ENCODE data around the gene SATL1. TPM values are rescaled to one million over a fixed set of nuclear protein-coding genes. Genes with fewer than 3 reads are reported as not detected.

Gene SATL1
- total and polyA plus RNA-seq, 2 of the 13 experiments (the other 11 are each of a cell fraction or from before 2014, with no cell fraction given), result not detected

DNA sequence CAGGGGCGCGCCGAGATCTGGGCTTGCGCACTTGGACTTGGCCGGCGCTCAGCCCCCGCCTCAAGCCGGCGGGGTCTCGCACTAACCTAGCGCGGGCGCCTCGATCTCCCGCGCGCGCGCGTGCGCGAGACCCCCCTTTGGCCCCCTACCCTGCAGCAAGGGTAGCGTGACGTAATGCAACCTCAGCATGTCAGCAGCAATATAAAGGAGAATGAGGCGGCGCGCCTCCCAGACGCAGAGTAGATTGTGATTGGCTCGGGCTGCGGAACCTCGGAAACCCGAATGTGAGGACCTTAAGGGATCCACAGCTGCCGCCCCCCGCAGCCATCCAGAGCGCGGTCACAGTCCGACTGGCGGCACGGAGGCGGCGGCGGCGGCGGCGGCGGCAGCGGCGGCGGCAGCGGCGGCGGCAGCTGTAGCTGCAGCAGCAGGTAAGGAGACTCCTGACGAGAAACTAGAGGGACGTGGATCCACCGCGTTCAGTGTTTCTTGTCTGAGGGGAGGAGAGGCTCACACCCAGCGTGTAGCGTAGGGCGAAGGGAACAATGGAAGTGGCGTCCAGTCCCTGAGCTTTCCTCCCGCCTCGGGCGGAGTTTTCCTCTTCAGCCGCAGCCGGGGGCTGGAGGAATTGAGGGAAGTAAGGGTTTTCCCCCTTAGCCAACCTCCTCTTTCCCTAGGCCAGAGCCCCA lies at the start of gene SATL1, which contains the start of gene ZNF711 (continued):
- TF ChIP-seq ZNF780A (CRISPR knock-in tag; IDR thresholded peaks at IDR 0.05), result no peak
- no peak for TF ChIP-seq PAX8 (CRISPR knock-in tag; IDR thresholded peaks at IDR 0.05; ENCODE audit: borderline replicate concordance)
- TF ChIP-seq ZNF776 (CRISPR knock-in tag; IDR thresholded peaks at IDR 0.05), result no peak
- no peak for TF ChIP-seq BCL6 (CRISPR knock-in tag; IDR thresholded peaks at IDR 0.05)
- 0 out of 2 replicates have a peak, but pooled peaks have one; percentile 31 for TF ChIP-seq ZSCAN31 (CRISPR knock-in tag; IDR thresholded peaks at IDR 0.05; ENCODE audit: low read depth)
- no peak for TF ChIP-seq ZNF768 (CRISPR knock-in tag; IDR thresholded peaks at IDR 0.05)
- TF ChIP-seq, protein P1, sequence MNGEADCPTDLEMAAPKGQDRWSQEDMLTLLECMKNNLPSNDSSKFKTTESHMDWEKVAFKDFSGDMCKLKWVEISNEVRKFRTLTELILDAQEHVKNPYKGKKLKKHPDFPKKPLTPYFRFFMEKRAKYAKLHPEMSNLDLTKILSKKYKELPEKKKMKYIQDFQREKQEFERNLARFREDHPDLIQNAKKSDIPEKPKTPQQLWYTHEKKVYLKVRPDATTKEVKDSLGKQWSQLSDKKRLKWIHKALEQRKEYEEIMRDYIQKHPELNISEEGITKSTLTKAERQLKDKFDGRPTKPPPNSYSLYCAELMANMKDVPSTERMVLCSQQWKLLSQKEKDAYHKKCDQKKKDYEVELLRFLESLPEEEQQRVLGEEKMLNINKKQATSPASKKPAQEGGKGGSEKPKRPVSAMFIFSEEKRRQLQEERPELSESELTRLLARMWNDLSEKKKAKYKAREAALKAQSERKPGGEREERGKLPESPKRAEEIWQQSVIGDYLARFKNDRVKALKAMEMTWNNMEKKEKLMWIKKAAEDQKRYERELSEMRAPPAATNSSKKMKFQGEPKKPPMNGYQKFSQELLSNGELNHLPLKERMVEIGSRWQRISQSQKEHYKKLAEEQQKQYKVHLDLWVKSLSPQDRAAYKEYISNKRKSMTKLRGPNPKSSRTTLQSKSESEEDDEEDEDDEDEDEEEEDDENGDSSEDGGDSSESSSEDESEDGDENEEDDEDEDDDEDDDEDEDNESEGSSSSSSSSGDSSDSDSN (CRISPR knock-in tag; IDR thresholded peaks at IDR 0.05), result no peak
- no peak for TF ChIP-seq YY1 (IDR thresholded peaks at IDR 0.05; ENCODE audit: insufficient read depth, insufficient replicate concordance, low read depth, low read length)
- no peak for TF ChIP-seq SAP130 (CRISPR knock-in tag; IDR thresholded peaks at IDR 0.05; ENCODE audit: low read depth)
- TF ChIP-seq ZNF777 (CRISPR knock-in tag; IDR thresholded peaks at IDR 0.05), result peak; percentile 94
- peak; percentile 9; the same call in 1 of the 2 replicates for TF ChIP-seq MAFF (IDR thresholded peaks at IDR 0.05; ENCODE audit: low read depth, low read length)
- TF ChIP-seq RELA (CRISPR knock-in tag; IDR thresholded peaks at IDR 0.05), result no peak
- TF ChIP-seq, protein P2, sequence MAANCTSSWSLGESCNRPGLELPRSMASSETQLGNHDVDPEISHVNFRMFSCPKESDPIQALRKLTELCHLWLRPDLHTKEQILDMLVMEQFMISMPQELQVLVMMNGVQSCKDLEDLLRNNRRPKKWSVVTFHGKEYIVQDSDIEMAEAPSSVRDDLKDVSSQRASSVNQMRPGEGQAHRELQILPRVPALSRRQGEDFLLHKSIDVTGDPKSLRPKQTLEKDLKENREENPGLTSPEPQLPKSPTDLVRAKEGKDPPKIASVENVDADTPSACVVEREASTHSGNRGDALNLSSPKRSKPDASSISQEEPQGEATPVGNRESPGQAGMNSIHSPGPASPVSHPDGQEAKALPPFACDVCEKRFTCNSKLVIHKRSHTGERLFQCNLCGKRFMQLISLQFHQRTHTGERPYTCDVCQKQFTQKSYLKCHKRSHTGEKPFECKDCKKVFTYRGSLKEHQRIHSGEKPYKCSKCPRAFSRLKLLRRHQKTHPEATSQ (CRISPR knock-in tag; IDR thresholded peaks at IDR 0.05; ENCODE audit: borderline replicate concordance), result no peak
- peak; percentile 40; the same call in 1 of the 2 replicates for TF ChIP-seq RBFOX2 (IDR thresholded peaks at IDR 0.05; ENCODE audit: low read depth, low read length)
- no peak for TF ChIP-seq ZNF678 (CRISPR knock-in tag; IDR thresholded peaks at IDR 0.05)
- TF ChIP-seq PCBP1 (IDR thresholded peaks at IDR 0.05; ENCODE audit: borderline replicate concordance, low read depth, low read length), result no peak
- TF ChIP-seq MEIS1 (CRISPR knock-in tag; IDR thresholded peaks at IDR 0.05; ENCODE audit: borderline replicate concordance), result no peak
- TF ChIP-seq, protein P3, sequence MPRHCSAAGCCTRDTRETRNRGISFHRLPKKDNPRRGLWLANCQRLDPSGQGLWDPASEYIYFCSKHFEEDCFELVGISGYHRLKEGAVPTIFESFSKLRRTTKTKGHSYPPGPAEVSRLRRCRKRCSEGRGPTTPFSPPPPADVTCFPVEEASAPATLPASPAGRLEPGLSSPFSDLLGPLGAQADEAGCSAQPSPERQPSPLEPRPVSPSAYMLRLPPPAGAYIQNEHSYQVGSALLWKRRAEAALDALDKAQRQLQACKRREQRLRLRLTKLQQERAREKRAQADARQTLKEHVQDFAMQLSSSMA (CRISPR knock-in tag; IDR thresholded peaks at IDR 0.05), result no peak
- no peak for TF ChIP-seq BRD4 (CRISPR knock-in tag; IDR thresholded peaks at IDR 0.05)
- no peak for TF ChIP-seq FOXO1 (CRISPR knock-in tag; IDR thresholded peaks at IDR 0.05)
- peak; percentile 41 for TF ChIP-seq ASH2L (IDR thresholded peaks at IDR 0.05; ENCODE audit: insufficient read length, low read depth, low read length)
- TF ChIP-seq, protein P4, sequence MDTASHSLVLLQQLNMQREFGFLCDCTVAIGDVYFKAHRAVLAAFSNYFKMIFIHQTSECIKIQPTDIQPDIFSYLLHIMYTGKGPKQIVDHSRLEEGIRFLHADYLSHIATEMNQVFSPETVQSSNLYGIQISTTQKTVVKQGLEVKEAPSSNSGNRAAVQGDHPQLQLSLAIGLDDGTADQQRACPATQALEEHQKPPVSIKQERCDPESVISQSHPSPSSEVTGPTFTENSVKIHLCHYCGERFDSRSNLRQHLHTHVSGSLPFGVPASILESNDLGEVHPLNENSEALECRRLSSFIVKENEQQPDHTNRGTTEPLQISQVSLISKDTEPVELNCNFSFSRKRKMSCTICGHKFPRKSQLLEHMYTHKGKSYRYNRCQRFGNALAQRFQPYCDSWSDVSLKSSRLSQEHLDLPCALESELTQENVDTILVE (CRISPR knock-in tag; IDR thresholded peaks at IDR 0.05), result no peak
- no peak for TF ChIP-seq ZNF30 (CRISPR knock-in tag; IDR thresholded peaks at IDR 0.05)
- TF ChIP-seq U2AF2 (IDR thresholded peaks at IDR 0.05; ENCODE audit: low read depth, low read length), result no peak
- no peak for TF ChIP-seq ATF7-NPFF (CRISPR knock-in tag; IDR thresholded peaks at IDR 0.05; ENCODE audit: low read depth)
- no peak for TF ChIP-seq ZFAT (CRISPR knock-in tag; conservative IDR thresholded peaks at IDR 0.05)
- no peak for TF ChIP-seq TRIM24 (CRISPR knock-in tag; IDR thresholded peaks at IDR 0.05)

Measured in HepG2 (cell line).